H1 (cell line): Measurements from ENCODE around the gene ACAP1.

Experiments
- ATF3 ChIP-seq: IDR thresholded peaks from 2 replicates; pipeline ENCODE4 v1.6.1; 2011; ENCODE audit warnings: low read depth, mild to moderate bottlenecking, low read length; ENCODE audit not compliant: insufficient read depth
- CTCF ChIP-seq, 3 experiments: IDR thresholded peaks; 1 replicate in 2 of 3; 2 replicates in 1 of 3; pipeline versions ENCODE4 v1.5.1 to v1.6.1; 2011; ENCODE audit warnings: low read length in 3 of 3, mild to moderate bottlenecking in 3 of 3, inconsistent platforms in 2 of 3, low read depth in 1 of 3, moderate library complexity in 1 of 3; ENCODE audit not compliant: insufficient read depth in 1 of 3; ENCODE audit errors: control extremely low read depth in 1 of 3

- TF ChIP-seq CTCF (IDR thresholded peaks at IDR 0.05; ENCODE audit: control extremely low read depth in 1 of 3, insufficient read depth in 1 of 3, low read depth in 1 of 3, low read length in 3 of 3) (no peak), ATF3 (no peak)
Observed at GRCh38 chr17:7383371-7383741, 47.0 kb downstream of the ACAP1 start.
